Amniotic stem cell (primary cell): ENCODE results near the gene OPALIN.

Source experiments
- DNase-seq: peaks from one replicate; lab custom pipeline; 2025; lab: John Stamatoyannopoulos, UW

OPALIN gene

GRCh38 chr10:96358851-96359540 lies at the start of gene OPALIN:
Gene OPALIN, minus strand, starts transcription at chr10:96359002. Its CDS starts 106 bp downstream, at chr10:96358896.
- DNase-seq, result no peak

DNA sequence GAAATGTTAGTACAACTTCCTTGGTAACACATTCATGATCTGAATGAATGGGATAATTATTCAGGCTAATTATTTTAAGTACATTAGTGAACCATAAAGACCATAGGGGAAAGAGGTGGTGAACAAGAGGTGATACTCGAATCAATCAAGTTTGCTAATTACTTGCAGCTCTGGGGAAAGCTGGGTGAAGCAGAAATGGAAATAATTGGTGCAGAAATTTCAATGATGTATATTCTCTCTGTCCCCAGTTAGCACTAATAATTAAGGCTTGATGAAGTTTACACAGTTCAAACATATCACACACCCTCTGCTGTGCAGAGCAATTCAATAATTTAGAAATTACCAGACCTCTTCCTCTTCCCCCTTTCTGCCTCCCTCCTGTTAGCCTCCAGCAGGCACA lies 49.4 kb upstream of the OPALIN start:
- no peak for DNase-seq

GRCh38 chr10:96407560-96408069 lies 48.8 kb upstream of the OPALIN start:
- no peak for DNase-seq

DNA sequence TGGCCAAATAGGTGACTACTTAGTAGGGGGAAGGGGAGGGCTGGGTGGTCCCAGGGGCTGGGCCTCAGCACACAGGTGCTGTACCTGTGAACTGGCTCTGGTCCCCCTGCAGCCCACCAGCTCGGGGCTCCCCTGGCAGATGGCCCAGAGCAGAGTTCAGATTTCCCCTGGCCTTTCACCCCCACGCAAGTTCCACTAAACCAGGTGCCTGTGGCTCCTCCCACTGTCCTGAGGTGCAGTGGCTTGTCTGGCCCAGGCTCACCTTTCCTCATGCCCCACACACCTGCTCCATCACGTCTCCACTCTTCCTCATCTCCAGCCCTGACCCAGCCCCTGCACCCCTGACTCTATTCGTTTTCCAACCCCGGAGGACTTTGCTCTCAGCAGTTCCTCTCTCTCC lies 47.3 kb upstream of the OPALIN start:
- no peak for DNase-seq

GRCh38 chr10:96402417-96403305 lies 43.9 kb upstream of the OPALIN start:
- DNase-seq, result no peak

DNA sequence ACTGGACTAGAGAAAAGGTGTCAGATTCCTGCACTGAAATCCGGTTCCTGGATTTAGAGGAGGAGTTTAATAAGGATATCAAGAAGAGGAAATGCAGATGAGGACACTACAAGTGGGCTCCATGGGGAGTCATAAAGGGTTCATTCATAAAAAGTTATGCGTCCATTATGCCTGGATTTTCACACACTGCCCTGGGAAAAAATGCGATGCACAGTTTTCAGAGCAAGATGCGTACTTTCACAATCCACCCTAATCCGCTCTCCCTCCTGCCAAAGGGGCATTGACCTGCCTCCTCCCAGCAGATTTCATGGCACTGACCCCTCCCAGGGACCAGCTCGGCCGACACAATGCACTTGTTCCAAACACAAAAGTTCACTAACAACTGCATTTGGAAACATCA lies 42.2 kb upstream of the OPALIN start:
- no peak for DNase-seq

- no peak for DNase-seq
These were observed 41.7 kb upstream of the OPALIN start for GRCh38 chr10:96400465-96400864.

- no peak for DNase-seq
These were observed 39.1 kb upstream of the OPALIN start for GRCh38 chr10:96397902-96398301.

GRCh38 chr10:96395931-96396877 lies 37.4 kb upstream of the OPALIN start:
- peak; percentile 43 for DNase-seq

DNA sequence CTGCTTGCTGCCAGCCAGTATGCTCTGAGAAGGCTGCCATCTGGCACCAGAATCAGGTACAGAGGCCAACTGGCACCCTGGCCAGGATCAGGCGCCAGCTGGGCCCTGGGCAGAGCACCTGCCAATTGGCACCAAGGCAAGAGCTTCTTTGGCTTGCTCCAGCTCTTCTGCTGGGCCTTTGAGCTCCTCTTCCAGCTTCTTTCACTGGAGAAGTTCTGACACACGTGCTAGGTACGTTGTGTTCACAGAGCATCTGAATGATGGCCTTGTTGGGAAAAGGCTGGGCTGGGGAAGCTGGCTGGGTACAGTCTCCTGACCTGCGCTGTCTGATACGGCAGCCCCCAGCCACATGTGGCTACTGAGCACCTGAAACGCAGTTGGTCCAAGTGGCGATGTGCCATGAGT lies 31.7 kb upstream of the OPALIN start:
- no peak for DNase-seq

GRCh38 chr10:96389785-96390184 lies 31.0 kb upstream of the OPALIN start:
- no peak for DNase-seq

- no peak for DNase-seq
These were observed 28.8 kb upstream of the OPALIN start for GRCh38 chr10:96387601-96388000.

DNA sequence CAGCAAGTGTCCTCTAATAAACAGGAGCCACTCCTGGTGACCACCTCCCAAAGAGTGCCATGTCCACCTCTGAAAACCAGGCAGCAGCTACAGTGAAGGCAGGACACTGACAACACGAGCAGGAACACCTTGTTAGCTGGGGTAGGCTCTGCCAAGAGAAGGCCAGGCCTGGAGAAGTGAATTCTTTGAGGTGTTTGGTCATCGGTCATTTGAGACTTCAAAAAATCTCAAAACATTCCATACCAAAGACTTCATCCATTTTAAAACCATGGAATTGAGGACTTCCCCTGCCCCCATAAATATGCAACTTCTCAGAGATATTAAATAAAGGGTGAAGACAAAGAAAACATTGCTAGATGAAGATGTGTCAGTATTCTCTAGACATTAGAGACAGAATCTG lies 28.4 kb upstream of the OPALIN start:
- no peak for DNase-seq

- no peak for DNase-seq
These were observed 25.7 kb upstream of the OPALIN start for GRCh38 chr10:96384506-96384905.

GRCh38 chr10:96380821-96381220 lies 22.0 kb upstream of the OPALIN start:
- no peak for DNase-seq

DNA sequence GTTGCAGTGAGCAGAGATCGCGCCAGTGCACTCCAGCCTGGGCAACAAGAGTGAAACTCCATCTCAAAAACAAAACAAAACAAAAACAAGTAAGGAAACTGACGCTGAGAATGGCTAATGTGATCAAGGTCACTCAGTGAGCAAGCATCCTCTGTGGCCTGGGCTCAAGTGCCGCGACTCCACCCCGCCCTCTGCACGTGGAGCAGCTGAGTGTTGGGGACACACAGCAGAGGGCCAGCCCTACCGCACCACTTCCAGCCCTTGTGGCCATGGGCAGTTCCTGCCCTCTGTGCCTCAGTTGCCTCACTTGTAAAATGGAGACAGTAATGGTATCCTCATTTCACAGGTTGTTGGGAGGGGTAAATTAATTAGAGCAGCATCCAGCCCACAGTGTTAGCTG lies 21.0 kb upstream of the OPALIN start:
- DNase-seq, result no peak

- DNase-seq, result no peak
These were observed 19.9 kb upstream of the OPALIN start for GRCh38 chr10:96378741-96379140.

- DNase-seq, result no peak
These were observed 19.1 kb upstream of the OPALIN start for GRCh38 chr10:96377816-96378294.

DNA sequence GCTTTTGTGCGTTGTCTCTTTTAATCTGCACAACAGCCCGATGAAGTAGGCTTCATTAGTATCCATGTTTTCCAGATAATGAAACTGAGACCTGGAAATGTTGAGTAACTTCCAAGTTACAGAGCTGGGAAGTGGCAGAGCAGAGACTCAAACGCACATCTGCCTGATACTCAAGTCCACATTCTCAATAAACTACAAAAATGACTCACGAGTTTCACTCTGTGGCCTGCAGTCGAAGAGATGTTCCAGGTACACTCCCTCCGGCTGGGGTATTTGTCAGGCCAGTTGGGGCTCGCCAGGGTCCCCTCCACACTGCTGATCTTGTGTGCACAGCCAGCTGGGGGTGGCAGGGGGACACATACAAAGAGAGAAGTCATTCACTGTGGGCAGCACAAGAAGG lies 17.7 kb upstream of the OPALIN start:
- no peak for DNase-seq

GRCh38 chr10:96374985-96375830 lies 16.4 kb upstream of the OPALIN start:
- DNase-seq, result peak; percentile 83

GRCh38 chr10:96374639-96374984 lies 15.8 kb upstream of the OPALIN start:
- DNase-seq, result no peak
